T-helper 17 cell (primary cell): ENCODE results near the gene INPP5A. TPM values are rescaled to one million over a fixed set of nuclear protein-coding genes. Genes with fewer than 3 reads are reported as not detected.

ENCODE experiments used
- ATAC-seq: fragments of 150-1000 bp; cut with Tn5 transposase; 2 replicates; pipeline ENCODE4 v1.10.0; 2021; ENCODE audit warnings: mild to moderate bottlenecking, moderate library complexity
- DNase-seq, 3 donors: peaks; one replicate each; pipeline versions ENCODE4 v3.0.0 to v3.0.0-alpha.2; 2020 to 2021
- H3K9me3 ChIP-seq: one replicate; pipeline ENCODE4 v1.7.0; 2013; ENCODE audit warnings: low read length, mild to moderate bottlenecking; ENCODE audit not compliant: control insufficient read depth, poor library complexity, severe bottlenecking
- H3K27ac Mint-ChIP-seq: one replicate; pipeline ENCODE4 v1.8.0; 2022; ENCODE audit warnings: mild to moderate bottlenecking, moderate library complexity, mixed read lengths
- H3K27me3 Mint-ChIP-seq: one replicate; pipeline ENCODE4 v1.8.0; 2022; ENCODE audit warnings: mixed read lengths
- H3K36me3 Mint-ChIP-seq: one replicate; pipeline ENCODE4 v1.8.0; 2022; ENCODE audit warnings: low read depth, mixed read lengths
- H3K4me1 Mint-ChIP-seq: one replicate; pipeline ENCODE4 v1.8.0; 2022; ENCODE audit warnings: mild to moderate bottlenecking, mixed read lengths
- H3K4me3 Mint-ChIP-seq: one replicate; pipeline ENCODE4 v1.8.0; 2022; ENCODE audit warnings: mild to moderate bottlenecking, moderate library complexity, mixed read lengths
- total RNA-seq, 4 donors: library from RNA in 2 of 4; stranded (reverse) in 2 of 4; gene quantifications; one replicate each; pipeline ENCODE4 v1.2.3 and lab custom pipeline; 2022 to 2026

Gene INPP5A
- total RNA-seq, 2 donors from 2014 or later: 17.6 to 24.7 TPM

DNA sequence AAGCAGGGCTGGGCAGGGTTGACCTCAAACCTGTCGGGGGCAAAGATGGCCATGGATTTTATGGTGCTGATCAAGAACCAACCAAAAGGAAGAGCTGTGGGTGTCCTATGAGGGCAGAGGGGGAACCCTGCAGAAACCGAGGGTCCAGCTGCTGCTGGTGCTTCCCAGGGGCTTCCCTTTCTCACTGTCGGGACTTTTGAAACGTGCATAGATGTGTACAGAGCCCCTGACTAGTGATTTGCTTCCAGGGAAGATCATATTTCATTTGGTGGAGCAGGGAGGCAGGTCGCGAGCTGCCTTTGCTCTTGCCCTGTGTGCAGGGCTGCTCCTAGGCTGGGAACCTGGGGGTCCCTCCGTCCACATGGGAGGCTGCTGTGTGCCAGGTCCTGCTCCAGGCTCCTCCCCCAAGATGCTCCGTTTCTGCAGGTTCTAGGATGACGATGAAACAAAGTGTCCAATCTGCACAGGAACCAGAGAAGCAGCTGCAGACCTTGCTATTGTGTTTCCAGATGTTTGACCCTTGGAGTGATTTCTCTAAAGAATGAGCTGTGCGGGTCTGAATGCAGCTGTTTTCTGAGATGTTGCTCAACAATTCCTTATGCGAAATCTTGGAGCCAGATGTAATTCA is 9.4 kb upstream of the INPP5A start:
- ATAC-seq (no peak), DNase-seq (no peak)
- no peak overlapping the region for H3K27ac Mint-ChIP-seq
- no peak overlapping the region for H3K4me3 Mint-ChIP-seq
- H3K4me1 Mint-ChIP-seq: no peaks in the 10 kb centered on the region
- peaks cover 21% of the 10 kb centered on the region for H3K27me3 Mint-ChIP-seq
- peaks cover 4% of the 10 kb centered on the region for H3K9me3 ChIP-seq
- H3K36me3 Mint-ChIP-seq: no peaks in the 10 kb centered on the region

DNA sequence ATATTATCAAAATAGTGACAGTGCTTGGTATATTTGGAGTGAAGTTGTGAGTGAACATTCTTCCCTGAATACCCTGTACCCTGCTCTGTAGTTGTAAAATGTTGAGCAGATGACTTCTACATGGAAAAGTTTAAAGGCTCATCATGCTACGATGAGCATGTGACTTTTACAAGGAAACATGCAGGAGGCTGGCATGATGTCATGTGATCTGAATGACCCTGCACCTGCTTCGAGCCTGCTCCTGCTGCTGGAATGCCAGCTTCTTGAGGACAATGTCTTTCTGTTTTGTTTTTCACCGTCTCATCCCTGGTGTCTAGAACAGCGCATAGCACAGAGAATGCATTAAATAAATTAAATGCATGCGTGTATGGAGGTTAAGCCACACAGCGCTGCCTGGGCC is 5.4 kb upstream of the INPP5A start:
- peaks cover 4% of the 10 kb centered on the region for H3K9me3 ChIP-seq
- Mint-ChIP-seq H3K4me3 (no peak overlapping the region), H3K4me1 (peaks cover 12% of the 10 kb centered on the region), H3K36me3 (no peaks in the 10 kb centered on the region), H3K27ac (no peak overlapping the region), H3K27me3 (peaks cover 16% of the 10 kb centered on the region)
- no peak for ATAC-seq
- no peak for DNase-seq

DNA sequence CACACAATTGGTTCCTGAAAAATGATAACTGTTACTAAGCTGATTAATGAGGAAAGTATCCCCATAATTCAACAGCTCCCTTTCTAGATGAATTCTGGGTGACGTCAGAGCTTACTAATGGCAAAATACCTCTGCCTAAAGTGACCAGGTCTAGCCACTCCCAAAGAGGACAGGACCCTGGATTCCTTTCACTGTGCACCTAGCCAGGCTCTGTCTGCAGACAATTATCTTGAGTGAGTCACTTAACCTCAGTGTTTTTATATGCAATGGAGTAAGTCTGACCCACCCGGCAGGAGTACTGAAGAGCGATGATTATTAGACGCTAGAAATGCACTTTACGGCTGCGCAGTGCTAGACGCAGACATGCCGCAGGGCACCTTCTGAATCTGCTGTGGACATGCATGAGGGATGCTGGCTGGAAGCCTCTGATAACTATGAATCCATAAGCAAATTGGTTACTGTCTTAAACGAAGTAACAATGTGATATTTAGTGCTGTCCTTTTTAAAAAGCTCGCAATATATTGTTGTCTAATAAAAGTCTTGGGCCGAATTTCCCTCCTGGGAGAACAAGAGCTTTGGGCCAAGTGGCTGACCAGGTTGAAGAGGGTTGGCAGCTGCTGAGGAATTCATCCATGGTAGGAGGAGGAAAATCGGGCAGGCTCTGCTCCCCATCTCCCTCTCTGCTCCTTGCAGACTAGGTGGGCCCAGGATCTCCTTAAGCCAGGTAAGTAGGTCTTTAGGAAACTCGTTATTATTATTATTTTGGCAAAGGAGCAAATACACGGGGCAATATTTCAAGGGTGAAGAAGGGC is 4.6 kb upstream of the INPP5A start:
- Mint-ChIP-seq H3K4me3 (no peak overlapping the region), H3K27ac (no peak overlapping the region), H3K27me3 (peaks cover 16% of the 10 kb centered on the region), H3K4me1 (peaks cover 12% of the 10 kb centered on the region), H3K36me3 (no peaks in the 10 kb centered on the region)
- H3K9me3 ChIP-seq: peaks cover 4% of the 10 kb centered on the region
- ATAC-seq: no peak
- no peak for DNase-seq

DNA sequence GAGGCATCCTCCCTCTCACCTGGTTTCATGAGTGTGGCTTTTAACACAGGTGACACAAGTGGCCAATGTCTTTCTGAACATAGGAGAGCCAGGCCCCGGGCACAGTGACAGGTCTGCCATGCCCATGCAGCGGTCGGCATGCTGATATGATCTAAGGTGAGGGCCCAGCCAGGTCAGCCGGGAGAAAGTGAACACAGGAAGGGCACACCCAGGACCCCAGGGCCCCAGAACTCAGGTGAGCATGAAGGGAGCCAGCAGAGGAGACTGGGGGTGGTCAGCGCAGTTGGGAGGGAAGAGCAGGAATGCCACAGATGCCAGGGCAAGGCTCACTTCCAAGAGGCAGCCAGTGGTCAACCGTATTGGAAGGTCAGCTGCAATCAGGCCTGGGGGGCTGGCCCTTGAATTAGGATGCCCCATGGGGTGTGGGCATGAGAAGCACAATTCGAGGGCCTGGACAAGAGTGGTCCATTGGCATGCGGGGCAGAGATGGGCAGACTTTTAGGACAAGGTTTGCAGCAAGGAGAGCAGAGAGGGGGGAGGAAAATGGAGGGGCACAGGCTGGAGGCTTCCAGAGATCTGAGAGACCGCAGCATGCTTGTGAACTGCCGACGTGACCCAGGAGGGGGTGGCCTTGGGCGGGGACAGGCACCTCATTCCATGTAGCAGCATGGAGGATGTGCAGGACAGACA is 3.9 kb upstream of the INPP5A start:
- peaks cover 18% of the 10 kb centered on the region for H3K4me1 Mint-ChIP-seq
- H3K4me3 Mint-ChIP-seq: no peak overlapping the region
- peaks cover 4% of the 10 kb centered on the region for H3K9me3 ChIP-seq
- H3K27me3 Mint-ChIP-seq: peaks cover 16% of the 10 kb centered on the region
- DNase-seq (no peak), ATAC-seq (no peak)
- H3K36me3 Mint-ChIP-seq: no peaks in the 10 kb centered on the region
- H3K27ac Mint-ChIP-seq: no peak overlapping the region

DNA sequence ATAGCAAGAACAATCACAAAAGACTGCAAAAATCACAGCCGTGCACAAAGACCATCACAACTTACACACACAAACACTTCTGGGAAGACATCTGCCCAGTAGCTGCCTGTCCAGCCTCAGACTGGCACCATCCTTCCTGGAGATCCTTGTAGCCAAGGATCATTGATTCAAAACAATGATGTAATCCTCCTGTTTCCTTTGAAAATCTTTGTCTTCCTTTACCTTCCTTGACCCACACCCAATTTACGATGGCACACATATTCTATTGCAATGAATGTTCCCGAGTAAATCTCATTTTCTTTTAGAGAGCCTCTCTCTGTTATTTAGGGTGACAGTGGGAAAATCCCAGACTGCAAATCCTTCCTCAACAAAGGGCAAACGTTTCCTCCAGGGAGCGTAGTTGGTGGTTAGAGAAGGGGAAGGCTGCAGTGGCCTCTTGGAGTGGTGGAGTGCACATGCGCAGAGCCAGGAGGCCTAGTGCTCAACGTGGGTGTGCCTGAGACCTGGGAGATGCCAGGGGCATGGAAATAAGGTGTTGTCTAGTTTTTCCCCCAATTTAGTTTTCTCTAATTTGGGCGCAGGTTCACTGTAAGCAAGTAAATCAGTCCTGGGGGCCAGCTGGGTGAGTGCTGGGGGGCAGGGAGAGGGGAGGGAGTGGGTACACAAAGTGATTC is 3.1 kb upstream of the INPP5A start:
- H3K4me1 Mint-ChIP-seq: peaks cover 24% of the 10 kb centered on the region
- H3K36me3 Mint-ChIP-seq: no peaks in the 10 kb centered on the region
- peaks cover 16% of the 10 kb centered on the region for H3K27me3 Mint-ChIP-seq
- H3K4me3 Mint-ChIP-seq: no peak overlapping the region
- no peak for ATAC-seq
- DNase-seq: peak in 1 of 3 donors; percentile 3
- no peak overlapping the region for H3K27ac Mint-ChIP-seq
- H3K9me3 ChIP-seq: peaks cover 4% of the 10 kb centered on the region

DNA sequence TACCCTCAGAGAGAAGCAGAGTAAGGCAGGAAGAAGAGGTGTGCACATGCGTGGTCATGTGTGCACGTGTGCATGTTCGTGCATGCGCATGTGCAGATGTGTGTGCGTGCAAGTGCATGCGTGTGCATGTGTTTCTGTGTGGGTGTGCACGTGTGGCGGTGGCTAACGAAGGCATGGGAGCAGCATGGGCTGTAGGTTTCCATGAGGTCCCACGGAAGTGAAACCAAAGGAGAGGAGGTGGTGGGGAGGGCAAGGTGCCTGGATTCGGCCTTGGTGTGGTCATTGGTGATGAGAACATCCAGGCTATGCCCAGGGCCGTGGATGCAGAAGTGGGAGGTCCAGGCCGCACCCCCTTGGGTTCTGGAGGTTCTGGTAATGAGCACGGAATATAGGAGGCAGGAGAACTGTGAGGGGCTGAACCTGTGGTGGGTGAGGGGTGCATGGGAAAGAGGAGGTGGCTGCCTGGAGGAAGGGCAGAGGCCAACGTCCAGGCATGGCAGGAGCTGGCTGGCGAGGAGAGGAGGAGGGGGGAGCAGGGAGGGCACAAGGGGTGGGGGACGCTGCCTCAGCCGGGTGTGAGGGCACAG is 2.4 kb upstream of the INPP5A start:
- peaks cover 30% of the 10 kb centered on the region for H3K4me1 Mint-ChIP-seq
- H3K4me3 Mint-ChIP-seq: no peak overlapping the region
- DNase-seq: peak in 1 of 3 donors; percentile 6
- H3K9me3 ChIP-seq: peaks cover 4% of the 10 kb centered on the region
- no peak for ATAC-seq
- peaks cover 16% of the 10 kb centered on the region for H3K27me3 Mint-ChIP-seq
- no peak overlapping the region for H3K27ac Mint-ChIP-seq
- H3K36me3 Mint-ChIP-seq: no peaks in the 10 kb centered on the region

DNA sequence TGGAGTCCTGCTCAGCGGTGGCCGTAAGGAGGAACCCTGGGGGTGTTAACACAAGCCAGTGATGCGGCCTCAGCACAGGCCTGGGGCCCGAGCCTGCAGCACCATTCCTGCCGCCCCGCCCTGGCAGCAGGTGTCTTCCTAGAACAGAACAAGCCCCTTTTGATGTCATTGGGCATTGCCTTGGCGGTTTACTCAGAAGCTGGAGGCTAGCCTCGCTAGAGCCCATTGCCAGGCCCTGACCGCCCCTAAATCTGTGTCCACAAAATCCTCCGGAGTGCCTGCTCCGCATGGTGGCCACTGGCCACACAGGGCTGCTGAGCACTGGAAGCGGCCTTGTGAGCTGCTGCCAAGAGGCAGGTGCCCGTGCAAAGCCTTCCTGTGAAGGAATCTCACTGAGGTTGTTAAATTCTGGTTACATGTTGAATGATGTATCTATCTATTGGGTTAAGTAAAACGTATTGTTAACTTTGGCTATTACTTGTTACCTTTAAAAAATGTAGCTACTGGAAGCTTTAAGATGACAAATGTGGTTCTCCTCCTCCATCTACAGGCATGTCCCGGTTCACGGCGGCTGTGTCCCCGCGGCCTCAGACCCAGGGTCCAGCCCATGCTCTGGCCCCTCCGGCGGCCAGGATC is 1.2 kb upstream of the INPP5A start:
- Mint-ChIP-seq H3K4me3 (peak overlapping the region; percentile 68), H3K27ac (no peak overlapping the region), H3K27me3 (peaks cover 16% of the 10 kb centered on the region), H3K36me3 (no peaks in the 10 kb centered on the region), H3K4me1 (peaks cover 37% of the 10 kb centered on the region)
- no peaks in the 10 kb centered on the region for H3K9me3 ChIP-seq
- DNase-seq (peak in 1 of 3 donors; percentile 5), ATAC-seq (no peak)

DNA sequence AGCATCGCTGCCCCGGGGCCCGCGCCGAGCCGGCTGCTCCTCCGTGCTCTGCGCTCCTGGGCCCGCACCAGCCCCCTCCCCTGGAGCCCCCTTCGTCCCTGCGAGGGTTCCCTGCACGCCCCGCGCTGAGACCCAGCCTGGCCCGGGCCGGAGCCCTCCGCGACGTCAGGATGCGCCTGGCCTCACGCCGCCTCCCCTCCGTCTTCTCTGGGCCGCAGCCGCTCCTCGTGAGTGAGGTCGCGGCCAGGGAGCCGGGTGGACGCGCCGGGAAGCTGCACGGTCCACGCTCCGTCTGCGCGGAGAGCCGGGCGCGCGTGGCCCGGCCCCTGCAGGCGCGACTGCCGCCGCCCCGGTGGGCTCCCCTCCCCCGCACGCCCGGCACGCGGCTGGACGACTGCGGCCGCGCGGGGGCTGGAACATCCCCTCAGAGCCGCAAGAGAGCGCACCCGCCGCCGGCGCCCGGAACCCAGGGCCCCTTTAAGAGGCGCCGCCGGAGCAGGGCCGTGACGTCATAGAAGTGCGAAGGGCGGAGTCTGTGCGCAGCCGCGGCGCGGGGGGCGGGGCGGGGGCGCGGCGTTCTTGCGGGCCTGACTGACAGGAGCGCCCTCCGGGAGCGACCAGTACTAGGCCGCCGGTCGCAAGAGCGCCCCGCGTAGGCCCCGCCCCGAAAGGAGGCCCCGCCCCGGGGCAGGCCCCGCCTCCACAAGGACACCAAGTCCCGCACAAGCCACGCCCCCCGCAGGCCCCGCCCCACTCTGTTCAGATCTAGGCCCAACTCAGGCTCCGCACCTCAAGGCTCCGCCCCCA is 507 bp upstream of the INPP5A start:
- H3K4me1 Mint-ChIP-seq: peaks cover 42% of the 10 kb centered on the region
- peak overlapping the region; percentile 77 for H3K4me3 Mint-ChIP-seq
- peaks cover 16% of the 10 kb centered on the region for H3K27me3 Mint-ChIP-seq
- H3K9me3 ChIP-seq: no peaks in the 10 kb centered on the region
- ATAC-seq (peak; percentile 89), DNase-seq (peak; percentile 100)
- no peak overlapping the region for H3K27ac Mint-ChIP-seq
- no peaks in the 10 kb centered on the region for H3K36me3 Mint-ChIP-seq

DNA sequence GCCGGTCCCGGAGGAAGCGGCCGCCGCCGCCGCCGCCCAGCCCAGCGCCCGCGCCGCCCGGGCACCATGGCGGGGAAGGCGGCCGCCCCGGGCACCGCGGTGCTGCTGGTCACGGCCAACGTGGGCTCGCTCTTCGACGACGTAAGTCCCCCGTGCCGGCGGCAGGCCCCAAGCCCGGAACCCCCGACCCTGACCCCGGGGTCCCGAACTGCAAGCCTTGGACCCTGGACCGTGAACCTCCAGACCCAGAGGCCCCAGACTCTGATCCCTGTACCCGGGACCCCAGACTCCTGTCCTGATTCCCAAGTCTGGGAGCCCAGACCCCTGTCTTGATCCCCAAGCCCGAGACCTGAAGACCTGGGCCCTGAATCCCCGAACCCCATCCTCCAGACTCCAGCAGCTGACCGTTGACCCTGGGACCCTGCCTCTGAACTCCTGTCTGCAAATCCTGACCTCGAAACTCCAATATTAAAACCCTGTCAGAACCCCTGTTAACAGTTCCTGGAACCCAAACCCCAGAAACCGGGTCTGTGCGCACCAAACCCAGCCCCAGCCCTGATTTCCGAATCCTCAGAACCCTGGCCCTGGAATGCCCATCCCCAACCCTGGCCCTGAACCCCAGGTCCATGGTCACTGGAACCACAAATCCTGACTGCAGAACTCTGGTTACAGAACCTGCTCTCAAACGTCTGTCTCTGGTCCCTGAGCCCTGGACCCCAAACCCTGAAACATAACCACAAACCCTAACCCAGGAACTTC is 623 bp downstream of the INPP5A start:
- no peak for ATAC-seq
- DNase-seq: peak in 1 of 3 donors; percentile 5
- Mint-ChIP-seq H3K36me3 (no peaks in the 10 kb centered on the region), H3K4me3 (peak overlapping the region; percentile 94), H3K4me1 (peaks cover 44% of the 10 kb centered on the region), H3K27me3 (peaks cover 6% of the 10 kb centered on the region), H3K27ac (peak overlapping the region; percentile 91)
- H3K9me3 ChIP-seq: no peaks in the 10 kb centered on the region

DNA sequence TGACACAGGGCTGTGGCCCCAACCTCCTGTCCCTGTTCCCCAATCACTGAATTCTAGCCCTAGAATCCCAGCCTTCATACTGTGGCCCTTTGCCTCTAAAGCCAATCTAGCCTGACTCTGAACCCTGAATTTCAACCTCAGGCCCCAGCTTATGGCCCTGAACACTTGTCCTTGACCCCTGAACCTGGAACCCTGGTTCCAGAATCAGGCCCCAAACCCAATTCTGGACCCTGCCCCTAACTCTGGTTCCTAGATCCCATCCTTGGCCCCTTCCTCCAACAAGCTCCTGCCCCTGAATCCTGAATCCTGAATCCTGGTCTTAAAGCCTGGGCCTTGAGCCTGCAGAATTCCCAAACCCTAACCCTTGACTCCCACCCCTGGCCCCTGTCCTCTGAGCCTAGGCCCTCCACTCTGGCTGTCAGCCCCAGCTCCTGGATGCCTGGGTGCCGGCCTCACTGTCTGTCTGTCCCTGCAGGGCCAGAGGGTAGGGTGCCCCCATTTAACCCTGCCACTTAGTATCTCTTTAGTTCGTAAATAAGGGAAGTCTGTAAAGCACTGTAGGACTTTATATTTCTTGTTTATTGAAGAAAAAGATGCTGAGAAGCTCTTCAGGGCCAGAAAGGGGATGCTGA is 1.3 kb downstream of the INPP5A start:
- Mint-ChIP-seq H3K36me3 (no peaks in the 10 kb centered on the region), H3K27me3 (no peaks in the 10 kb centered on the region), H3K27ac (peak overlapping the region; percentile 91), H3K4me1 (peaks cover 46% of the 10 kb centered on the region), H3K4me3 (peak overlapping the region; percentile 94)
- ATAC-seq (no peak), DNase-seq (peak in 1 of 3 donors; percentile 7)
- no peaks in the 10 kb centered on the region for H3K9me3 ChIP-seq

DNA sequence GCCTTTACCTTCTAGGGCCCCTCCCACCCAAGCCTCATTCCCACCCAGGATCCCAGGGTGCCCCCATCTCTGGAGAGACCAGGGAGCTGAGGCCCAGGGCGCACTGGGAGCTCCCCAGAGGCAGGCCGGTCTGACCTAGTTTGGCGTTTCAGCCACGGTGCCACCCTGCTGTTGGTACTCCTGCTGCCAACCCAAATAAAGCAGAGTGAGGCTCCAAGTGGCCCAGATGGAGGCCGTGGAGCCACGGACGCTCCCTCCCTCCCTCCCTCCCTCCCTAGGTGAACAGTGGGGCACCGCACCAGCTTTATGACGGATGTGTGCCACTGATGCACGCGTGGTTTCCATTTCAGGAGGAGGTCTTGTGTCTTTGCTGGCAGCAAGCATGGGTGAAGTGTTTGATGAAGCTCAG is 1.8 kb downstream of the INPP5A start:
- DNase-seq (peak in 1 of 3 donors; percentile 14), ATAC-seq (no peak)
- Mint-ChIP-seq H3K27ac (peak overlapping the region; percentile 91), H3K4me1 (peaks cover 50% of the 10 kb centered on the region), H3K4me3 (peak overlapping the region; percentile 94), H3K36me3 (no peaks in the 10 kb centered on the region), H3K27me3 (no peaks in the 10 kb centered on the region)
- H3K9me3 ChIP-seq: no peaks in the 10 kb centered on the region
